Measurements from ENCODE around the gene CNTN1. TPM values are rescaled to one million over a fixed set of nuclear protein-coding genes. Genes with fewer than 3 reads are reported as not detected.

CNTN1 gene
- total RNA-seq, 2 experiments from 2014 or later = not detected

DNA sequence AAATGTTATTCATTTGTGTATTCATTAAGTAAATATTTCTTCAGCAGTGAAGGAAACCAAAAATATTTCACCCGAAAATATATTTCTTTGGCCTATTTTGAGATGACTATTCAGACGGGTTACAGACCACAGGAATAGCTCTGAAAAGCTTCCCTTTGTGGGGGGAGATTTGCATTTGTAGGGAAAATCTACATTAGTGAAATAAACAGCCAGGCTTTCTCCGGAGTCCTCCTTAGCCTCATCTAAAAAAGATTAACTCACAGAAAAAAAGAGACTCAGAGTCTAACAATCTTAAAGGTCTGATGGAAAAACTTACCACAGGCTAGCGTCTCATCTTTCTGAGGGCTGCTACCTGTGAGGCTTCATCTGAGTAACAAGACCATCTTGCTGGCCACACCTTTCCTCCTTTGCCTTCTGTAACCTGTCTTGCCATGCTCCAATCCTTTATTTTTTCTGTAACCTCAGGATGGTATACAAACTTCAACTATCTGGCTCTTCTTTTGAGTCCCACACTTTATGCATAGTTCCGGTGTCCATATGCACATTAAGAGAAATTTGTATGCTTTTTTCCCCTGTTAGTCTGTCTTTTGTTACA lies 100.7 kb downstream of the CNTN1 start:
- Mint-ChIP-seq H3K4me3 (no peak overlapping the region), H3K9me3 (peaks cover 4% of the 10 kb centered on the region), H3K4me1 (ENCODE audit: low read depth) (no peaks in the 10 kb centered on the region), H3K27me3 (no peaks in the 10 kb centered on the region), H3K36me3 (ENCODE audit: low read depth) (no peaks in the 10 kb centered on the region), H3K27ac (no peak overlapping the region)
- no peaks in the 10 kb centered on the region for H3K9me3 ChIP-seq (ENCODE audit: control insufficient read depth in 1 of 2, insufficient read depth in 1 of 2, low read length in 2 of 2)
- H3K27ac ChIP-seq (ENCODE audit: low read depth in 1 of 2, low read length in 2 of 2) = no peak overlapping the region
- no peak for DNase-seq
- POLR2A ChIA-PET = no interaction called here
- H3K27me3 ChIP-seq (ENCODE audit: control insufficient read depth in 1 of 2, insufficient read depth in 2 of 2, low read length in 2 of 2) = no peaks in the 10 kb centered on the region
- no peaks in the 10 kb centered on the region for H3K36me3 ChIP-seq (ENCODE audit: insufficient read depth, low read length)
- intact Hi-C loops (cut with DNase I, micrococcal nuclease) = no loop called here
- no peaks in the 10 kb centered on the region for H3K4me1 ChIP-seq (ENCODE audit: insufficient read depth, low read length)
- ATAC-seq (ENCODE audit: poor library complexity) = no peak
- CTCF ChIA-PET = no interaction called here
- TF ChIP-seq, protein P1, sequence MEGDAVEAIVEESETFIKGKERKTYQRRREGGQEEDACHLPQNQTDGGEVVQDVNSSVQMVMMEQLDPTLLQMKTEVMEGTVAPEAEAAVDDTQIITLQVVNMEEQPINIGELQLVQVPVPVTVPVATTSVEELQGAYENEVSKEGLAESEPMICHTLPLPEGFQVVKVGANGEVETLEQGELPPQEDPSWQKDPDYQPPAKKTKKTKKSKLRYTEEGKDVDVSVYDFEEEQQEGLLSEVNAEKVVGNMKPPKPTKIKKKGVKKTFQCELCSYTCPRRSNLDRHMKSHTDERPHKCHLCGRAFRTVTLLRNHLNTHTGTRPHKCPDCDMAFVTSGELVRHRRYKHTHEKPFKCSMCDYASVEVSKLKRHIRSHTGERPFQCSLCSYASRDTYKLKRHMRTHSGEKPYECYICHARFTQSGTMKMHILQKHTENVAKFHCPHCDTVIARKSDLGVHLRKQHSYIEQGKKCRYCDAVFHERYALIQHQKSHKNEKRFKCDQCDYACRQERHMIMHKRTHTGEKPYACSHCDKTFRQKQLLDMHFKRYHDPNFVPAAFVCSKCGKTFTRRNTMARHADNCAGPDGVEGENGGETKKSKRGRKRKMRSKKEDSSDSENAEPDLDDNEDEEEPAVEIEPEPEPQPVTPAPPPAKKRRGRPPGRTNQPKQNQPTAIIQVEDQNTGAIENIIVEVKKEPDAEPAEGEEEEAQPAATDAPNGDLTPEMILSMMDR (IDR thresholded peaks at IDR 0.05) = no peak
- no peak overlapping the region for H3K4me3 ChIP-seq (ENCODE audit: low read length)

GRCh38 chr12:40793471-40793870 lies 101.2 kb downstream of the CNTN1 start:
- TF ChIP-seq, protein P1 (IDR thresholded peaks at IDR 0.05) = no peak
- H3K9me3 ChIP-seq (ENCODE audit: control insufficient read depth in 1 of 2, insufficient read depth in 1 of 2, low read length in 2 of 2) = no peaks in the 10 kb centered on the region
- ChIA-PET POLR2A (no interaction called here), CTCF (no interaction called here)
- DNase-seq = no peak
- no peaks in the 10 kb centered on the region for H3K27me3 ChIP-seq (ENCODE audit: control insufficient read depth in 1 of 2, insufficient read depth in 2 of 2, low read length in 2 of 2)
- Mint-ChIP-seq H3K4me3 (no peak overlapping the region), H3K4me1 (ENCODE audit: low read depth) (no peaks in the 10 kb centered on the region), H3K9me3 (peaks cover 4% of the 10 kb centered on the region), H3K36me3 (ENCODE audit: low read depth) (no peaks in the 10 kb centered on the region), H3K27ac (no peak overlapping the region), H3K27me3 (no peaks in the 10 kb centered on the region)
- no peak for ATAC-seq (ENCODE audit: poor library complexity)
- no peak overlapping the region for H3K4me3 ChIP-seq (ENCODE audit: low read length)
- H3K36me3 ChIP-seq (ENCODE audit: insufficient read depth, low read length) = no peaks in the 10 kb centered on the region
- no peaks in the 10 kb centered on the region for H3K4me1 ChIP-seq (ENCODE audit: insufficient read depth, low read length)
- H3K27ac ChIP-seq (ENCODE audit: low read depth in 1 of 2, low read length in 2 of 2) = no peak overlapping the region
- intact Hi-C loops (cut with DNase I, micrococcal nuclease) = no loop called here

DNA sequence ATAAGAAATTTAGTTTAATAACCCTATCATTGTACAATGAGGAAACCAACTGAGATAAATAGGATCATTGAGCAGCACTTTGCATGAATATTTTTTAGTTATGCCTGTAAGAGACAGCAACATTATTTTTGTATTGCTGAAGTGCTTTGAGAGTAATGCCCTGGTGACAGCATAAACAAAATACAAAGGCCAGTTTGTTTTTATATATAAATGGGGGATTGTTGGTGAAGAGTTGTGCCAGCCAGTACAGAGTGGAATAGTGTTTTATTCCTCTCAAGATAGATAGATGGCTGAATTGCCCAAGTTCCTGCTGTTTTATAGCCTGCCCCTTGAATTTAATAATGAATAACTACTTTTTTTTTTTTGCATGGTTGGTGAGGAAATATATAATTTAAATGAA lies 101.8 kb downstream of the CNTN1 start:
- Mint-ChIP-seq H3K9me3 (peaks cover 4% of the 10 kb centered on the region), H3K27me3 (no peaks in the 10 kb centered on the region), H3K36me3 (ENCODE audit: low read depth) (no peaks in the 10 kb centered on the region), H3K4me3 (no peak overlapping the region), H3K27ac (no peak overlapping the region), H3K4me1 (ENCODE audit: low read depth) (no peaks in the 10 kb centered on the region)
- Histone ChIP-seq H3K9me3 (ENCODE audit: control insufficient read depth in 1 of 2, insufficient read depth in 1 of 2, low read length in 2 of 2) (no peaks in the 10 kb centered on the region), H3K36me3 (ENCODE audit: insufficient read depth, low read length) (no peaks in the 10 kb centered on the region), H3K27me3 (ENCODE audit: control insufficient read depth in 1 of 2, insufficient read depth in 2 of 2, low read length in 2 of 2) (no peaks in the 10 kb centered on the region), H3K4me1 (ENCODE audit: insufficient read depth, low read length) (no peaks in the 10 kb centered on the region), H3K27ac (ENCODE audit: low read depth in 1 of 2, low read length in 2 of 2) (no peak overlapping the region), H3K4me3 (ENCODE audit: low read length) (no peak overlapping the region)
- no peak for ATAC-seq (ENCODE audit: poor library complexity)
- POLR2A ChIA-PET = no interaction called here
- TF ChIP-seq, protein P1 (IDR thresholded peaks at IDR 0.05) = no peak
- DNase-seq = no peak
- intact Hi-C loops (cut with DNase I, micrococcal nuclease) = no loop called here
- CTCF ChIA-PET = no interaction called here
